HCT116 (cell line): ENCODE data around the gene PKN3.

Source experiments
- CBX3 ChIP-seq: IDR thresholded peaks from 2 replicates; pipeline ENCODE4 v1.6.1; 2012; ENCODE audit warnings: low read depth
- EZH2 ChIP-seq: fragments of 200-600 bp; sonication (generic); IDR thresholded peaks from 2 replicates; pipeline ENCODE4 v1.6.1; 2017; ENCODE audit warnings: antibody characterized with exemption, mixed run types
- JUND ChIP-seq: IDR thresholded peaks from 2 replicates; pipeline ENCODE4 v1.6.1; 2012
- POLR2A ChIP-seq: IDR thresholded peaks from 2 replicates; pipeline ENCODE4 v1.7.0; 2011; ENCODE audit warnings: borderline replicate concordance; ENCODE audit not compliant: insufficient read depth, insufficient read length; ENCODE audit errors: extremely low read depth
- SRF ChIP-seq: IDR thresholded peaks from 2 replicates; pipeline ENCODE4 v1.6.1; 2012; ENCODE audit warnings: low read depth
- YY1 ChIP-seq: IDR thresholded peaks from 2 replicates; pipeline ENCODE4 v1.6.1; 2011; ENCODE audit warnings: low read length, low read depth, moderate library complexity, mild to moderate bottlenecking; ENCODE audit not compliant: insufficient replicate concordance; ENCODE audit errors: extremely low read depth
- ZFX ChIP-seq: fragments of 450-650 bp; IDR thresholded peaks from 2 replicates; pipeline ENCODE4 v1.6.1; 2017
- TF ChIP-seq, protein P1 (sequence below), 3 experiments: fragments of 200-600 bp in 1 of 3; sonication (generic) in 1 of 3; IDR thresholded peaks in 2 of 3; conservative IDR thresholded peaks in 1 of 3; 2 replicates each; pipeline ENCODE4 v1.5.1; 2012 to 2017; ENCODE audit warnings: low read depth in 2 of 3, low read length in 2 of 3, antibody characterized with exemption in 1 of 3, borderline replicate concordance in 1 of 3, control low read depth in 1 of 3, mild to moderate bottlenecking in 1 of 3, mixed read lengths in 1 of 3, mixed run types in 1 of 3, moderate library complexity in 1 of 3; ENCODE audit not compliant: insufficient read depth in 1 of 3

DNA sequence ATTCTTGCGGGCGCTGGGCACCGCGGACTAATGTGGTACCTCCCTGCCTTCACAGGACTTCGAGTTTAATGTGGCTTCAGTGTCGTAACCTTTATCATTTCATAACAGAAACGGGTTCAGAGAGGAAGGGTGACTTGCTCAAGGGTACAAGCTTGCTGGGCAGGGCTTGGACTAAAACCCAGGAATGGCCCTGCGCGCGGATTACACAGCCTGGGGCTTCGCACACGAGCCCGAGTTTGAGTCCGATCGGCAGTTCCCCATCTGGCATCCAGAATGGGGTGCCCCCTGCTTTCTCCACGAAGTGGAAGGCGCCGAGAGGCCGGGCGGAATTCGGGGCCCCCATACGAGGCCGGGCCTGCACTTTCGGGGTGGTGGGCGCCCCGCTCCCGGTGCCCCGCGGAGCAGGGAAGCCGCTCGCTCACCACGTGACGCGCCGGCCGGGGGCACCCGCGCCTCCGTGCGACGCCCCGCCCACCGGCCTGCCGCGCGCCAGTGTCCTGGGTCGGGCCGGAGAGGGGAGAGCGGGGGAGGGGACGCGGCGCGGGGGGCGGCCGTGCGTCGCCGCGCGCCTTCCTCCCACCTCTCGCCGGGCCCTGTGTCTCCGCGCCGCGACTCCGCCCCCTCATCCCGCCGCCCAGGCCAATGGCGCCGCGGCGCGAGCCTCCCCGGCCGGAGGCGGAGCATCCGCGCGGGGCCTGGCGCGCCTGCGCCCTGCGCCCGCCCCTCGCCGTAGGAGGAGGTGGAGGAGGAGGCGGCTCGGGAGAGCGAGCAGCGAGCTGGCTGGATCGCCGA lies 13.6 kb upstream of the PKN3 start, which contains the start of gene SET:
- TF ChIP-seq ZFX (peak; percentile 16; the same call in 1 of the 2 replicates), JUND (no peak), YY1 (no peak), SRF (no peak), POLR2A (peak; percentile 90), EZH2 (no peak), CBX3 (no peak)
- TF ChIP-seq, protein P1, sequence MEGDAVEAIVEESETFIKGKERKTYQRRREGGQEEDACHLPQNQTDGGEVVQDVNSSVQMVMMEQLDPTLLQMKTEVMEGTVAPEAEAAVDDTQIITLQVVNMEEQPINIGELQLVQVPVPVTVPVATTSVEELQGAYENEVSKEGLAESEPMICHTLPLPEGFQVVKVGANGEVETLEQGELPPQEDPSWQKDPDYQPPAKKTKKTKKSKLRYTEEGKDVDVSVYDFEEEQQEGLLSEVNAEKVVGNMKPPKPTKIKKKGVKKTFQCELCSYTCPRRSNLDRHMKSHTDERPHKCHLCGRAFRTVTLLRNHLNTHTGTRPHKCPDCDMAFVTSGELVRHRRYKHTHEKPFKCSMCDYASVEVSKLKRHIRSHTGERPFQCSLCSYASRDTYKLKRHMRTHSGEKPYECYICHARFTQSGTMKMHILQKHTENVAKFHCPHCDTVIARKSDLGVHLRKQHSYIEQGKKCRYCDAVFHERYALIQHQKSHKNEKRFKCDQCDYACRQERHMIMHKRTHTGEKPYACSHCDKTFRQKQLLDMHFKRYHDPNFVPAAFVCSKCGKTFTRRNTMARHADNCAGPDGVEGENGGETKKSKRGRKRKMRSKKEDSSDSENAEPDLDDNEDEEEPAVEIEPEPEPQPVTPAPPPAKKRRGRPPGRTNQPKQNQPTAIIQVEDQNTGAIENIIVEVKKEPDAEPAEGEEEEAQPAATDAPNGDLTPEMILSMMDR (IDR thresholded peaks at IDR 0.05 in 2 of 3, conservative IDR thresholded peaks at IDR 0.05 in 1 of 3; ENCODE audit: borderline replicate concordance in 1 of 3, insufficient read depth in 1 of 3, low read depth in 2 of 3, low read length in 2 of 3): no peak
